Stomach (tissue), 9 donors: Measurements from ENCODE around the gene TMEM135. TPM values are rescaled to one million over a fixed set of nuclear protein-coding genes. Genes with fewer than 3 reads are reported as not detected.
"Not testable (repeated sequence)": the region's sequence is repeated elsewhere in the genome, so short reads cannot be mapped to it uniquely, and the experiment has no call there.

Experiments
- DNase-seq, 2 donors: peaks; one replicate each; pipeline versions ENCODE4 v3.0.0 to v3.0.0-alpha.2; 2013 to 2019
- H3K27ac ChIP-seq, 5 donors: fragments of 200-600 bp in 4 of 5; sonication (generic) in 4 of 5; one replicate each; pipeline ENCODE4 v1.5.1; 2013 to 2019; ENCODE audit warnings: mild to moderate bottlenecking in 1 of 5, moderate library complexity in 1 of 5
- H3K27me3 ChIP-seq, 3 donors: fragments of 200-600 bp; sonication (generic); one replicate each; pipeline ENCODE4 v1.5.1; 2017 to 2019; ENCODE audit warnings: mixed run types in 1 of 3
- H3K36me3 ChIP-seq, 4 donors: fragments of 200-600 bp; sonication (generic); 1 replicate in 3 of 4; 2 replicates in 1 of 4; pipeline ENCODE4 v1.5.1; 2016 to 2019
- H3K4me1 ChIP-seq, 4 donors: fragments of 200-600 bp; sonication (generic); one replicate each; pipeline ENCODE4 v1.5.1; 2016 to 2019
- H3K4me3 ChIP-seq, 4 donors: fragments of 200-600 bp; sonication (generic) in 3 of 4; one replicate each; pipeline ENCODE4 v1.5.1; 2016 to 2019; ENCODE audit warnings: mild to moderate bottlenecking in 1 of 4
- H3K9me3 ChIP-seq, 4 donors: fragments of 200-600 bp; sonication (generic); one replicate each; pipeline ENCODE4 v1.5.1; 2016 to 2019
- EP300 ChIP-seq: sonication (generic); formaldehyde crosslinking; IDR thresholded peaks from one replicate; pipeline ENCODE4 v1.6.1; 2017; ENCODE audit warnings: antibody characterized with exemption
- POLR2A ChIP-seq, 4 donors: fragments of 450-650 bp; IDR thresholded peaks; one replicate each; pipeline ENCODE4 v1.6.1; 2016; ENCODE audit warnings: antibody characterized with exemption in 4 of 4, control low read depth in 2 of 4, mild to moderate bottlenecking in 1 of 4, moderate library complexity in 1 of 4
- POLR2AphosphoS5 ChIP-seq, 3 donors: sonication (generic); formaldehyde crosslinking; IDR thresholded peaks; one replicate each; pipeline ENCODE4 v1.6.1; 2016; ENCODE audit warnings: antibody characterized with exemption in 3 of 3
- WGBS, 5 donors: extraction: QIAGEN DNeasy Blood & Tissue Kit in 3 of 5; methylation state at CpG; one replicate each; pipeline versions ENCODE4 v1.1.5 to v1.1.7; 2013 to 2018; 5-methylcytosine and 5-hydroxymethylcytosine counted together
- intact Hi-C: fragments of 100-400 bp; cut with DNase I; formaldehyde crosslinking; loops from one replicate; pipeline ENCODE4 v1.15.1; 2023; ENCODE audit warnings: low total_unique reads
- polyA plus RNA-seq, 3 donors: library from polyadenylated mRNA; stranded (reverse); fragments of 200-250 nt; gene quantifications; one replicate each; pipeline ENCODE4 v1.2.3, GENCODE V29; 2013
- total RNA-seq, 5 donors: library from RNA; depleted of rRNA; stranded (reverse); fragments of >200 nt; gene quantifications; one replicate each; pipeline versions ENCODE4 v1.1.0 to v1.2.3, GENCODE V29; 2014 to 2016
- TF ChIP-seq, protein P1 (sequence below), 7 experiments: fragments of 450-650 bp in 4 of 7; fragments of 200-600 bp in 3 of 7; sonication (generic) in 3 of 7; IDR thresholded peaks; one replicate each; pipeline ENCODE4 v1.5.1; 2016 to 2019; ENCODE audit warnings: antibody characterized with exemption in 7 of 7, control low read depth in 2 of 7, mild to moderate bottlenecking in 1 of 7
- donor health status: healthy with polysubstance abuse.
- donor health status: Bipolar disorder and iron deficiency.
- donor health status: healthy.

The TMEM135 gene
- total and polyA plus RNA-seq, 8 donors = 0.58 to 202 (median 3.9) TPM

DNA sequence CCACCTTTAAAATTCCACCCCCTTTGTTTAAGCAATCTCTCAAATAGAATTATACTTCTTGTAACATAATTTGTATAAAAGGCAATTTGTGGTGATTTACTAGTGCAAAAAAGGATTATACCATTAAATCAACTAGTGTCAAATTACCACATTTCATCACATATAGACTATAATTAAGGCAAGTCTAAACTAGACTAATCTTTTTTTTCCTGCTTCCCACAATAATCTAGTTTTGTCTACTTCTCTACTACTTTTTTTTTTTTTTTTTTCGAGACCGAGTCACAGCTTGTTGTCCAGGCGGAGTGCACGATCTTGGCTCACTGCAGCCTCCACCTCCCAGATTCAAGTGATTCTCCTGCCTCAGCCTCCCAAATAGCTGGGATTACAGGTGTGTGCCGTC, 46.4 kb upstream of the TMEM135 start:
- Histone ChIP-seq H3K27ac (no peak overlapping the region), H3K4me3 (no peak overlapping the region), H3K27me3 (no peaks in the 10 kb centered on the region), H3K36me3 (no peaks in the 10 kb centered on the region), H3K9me3 (no peaks in the 10 kb centered on the region), H3K4me1 (peaks cover 0 to 11% (median 0%) of the 10 kb centered on the region in 4 donors)
- 86 to 98% (median 95%) methylated on average over 5 of the region's 5 CpGs for WGBS, 5 donors
- no peak for DNase-seq
- TF ChIP-seq POLR2A (IDR thresholded peaks at IDR 0.05) = no peak
- TF ChIP-seq EP300 = no peak
- TF ChIP-seq POLR2AphosphoS5 (IDR thresholded peaks at IDR 0.05) = no peak
- TF ChIP-seq, protein P1, sequence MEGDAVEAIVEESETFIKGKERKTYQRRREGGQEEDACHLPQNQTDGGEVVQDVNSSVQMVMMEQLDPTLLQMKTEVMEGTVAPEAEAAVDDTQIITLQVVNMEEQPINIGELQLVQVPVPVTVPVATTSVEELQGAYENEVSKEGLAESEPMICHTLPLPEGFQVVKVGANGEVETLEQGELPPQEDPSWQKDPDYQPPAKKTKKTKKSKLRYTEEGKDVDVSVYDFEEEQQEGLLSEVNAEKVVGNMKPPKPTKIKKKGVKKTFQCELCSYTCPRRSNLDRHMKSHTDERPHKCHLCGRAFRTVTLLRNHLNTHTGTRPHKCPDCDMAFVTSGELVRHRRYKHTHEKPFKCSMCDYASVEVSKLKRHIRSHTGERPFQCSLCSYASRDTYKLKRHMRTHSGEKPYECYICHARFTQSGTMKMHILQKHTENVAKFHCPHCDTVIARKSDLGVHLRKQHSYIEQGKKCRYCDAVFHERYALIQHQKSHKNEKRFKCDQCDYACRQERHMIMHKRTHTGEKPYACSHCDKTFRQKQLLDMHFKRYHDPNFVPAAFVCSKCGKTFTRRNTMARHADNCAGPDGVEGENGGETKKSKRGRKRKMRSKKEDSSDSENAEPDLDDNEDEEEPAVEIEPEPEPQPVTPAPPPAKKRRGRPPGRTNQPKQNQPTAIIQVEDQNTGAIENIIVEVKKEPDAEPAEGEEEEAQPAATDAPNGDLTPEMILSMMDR (IDR thresholded peaks at IDR 0.05) = no peak
- intact Hi-C loops = no loop called here

DNA sequence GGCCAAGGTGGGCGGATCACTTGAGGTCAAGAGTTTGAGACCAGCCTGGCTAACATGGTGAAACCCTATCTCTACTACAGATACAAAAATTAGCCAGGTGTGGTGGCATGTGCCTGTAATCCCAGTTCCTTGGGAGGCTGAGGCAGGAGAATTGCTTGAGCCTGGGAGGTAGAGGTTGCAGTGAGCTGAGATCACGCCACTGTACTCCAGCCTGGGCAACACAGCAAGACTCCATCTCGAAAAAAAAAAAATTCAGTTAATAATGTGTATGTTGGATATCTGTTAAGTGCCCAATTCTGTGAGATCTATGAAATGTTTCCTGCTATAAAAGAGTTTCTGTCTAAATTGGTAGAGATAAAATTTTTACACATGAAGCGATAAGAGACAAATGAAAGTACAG, 45.4 kb upstream of the TMEM135 start:
- H3K4me3 ChIP-seq, DNase-seq, H3K36me3 ChIP-seq, H3K27ac ChIP-seq, H3K9me3 ChIP-seq, H3K27me3 ChIP-seq, intact Hi-C loops: not testable (repeated sequence)
- H3K4me1 ChIP-seq = peaks cover 0 to 11% (median 0%) of the 10 kb centered on the region in 4 donors
- WGBS, 5 donors = 88 to 98% (median 94%) methylated on average over 4 of the region's 4 CpGs

DNA sequence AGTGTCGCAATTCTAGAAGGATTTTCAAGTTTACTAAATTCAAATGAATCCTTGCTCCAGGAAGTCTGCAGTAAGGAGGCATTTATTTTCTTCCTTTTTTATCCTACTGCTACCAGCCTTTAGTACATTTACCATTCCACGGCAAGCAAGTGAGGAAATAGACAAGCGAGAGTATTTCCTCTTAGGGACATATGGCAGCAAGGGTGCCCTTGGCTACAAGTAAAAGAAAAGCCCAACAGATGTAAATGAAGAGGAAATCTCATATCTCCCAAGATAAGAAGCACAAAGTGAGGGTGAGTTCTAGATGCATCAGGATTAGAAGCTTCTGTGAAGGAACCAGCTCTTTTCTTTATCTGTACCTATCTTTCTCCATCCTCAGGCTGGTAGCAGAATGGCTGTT, 44.7 kb upstream of the TMEM135 start:
- TF ChIP-seq POLR2AphosphoS5 (IDR thresholded peaks at IDR 0.05) (no peak), POLR2A (IDR thresholded peaks at IDR 0.05) (no peak), EP300 (no peak)
- TF ChIP-seq, protein P1 (IDR thresholded peaks at IDR 0.05) = no peak
- Histone ChIP-seq H3K9me3 (no peaks in the 10 kb centered on the region), H3K4me1 (peaks cover 0 to 11% (median 0%) of the 10 kb centered on the region in 4 donors), H3K4me3 (no peak overlapping the region), H3K36me3 (no peaks in the 10 kb centered on the region), H3K27me3 (no peaks in the 10 kb centered on the region), H3K27ac (no peak overlapping the region)
- intact Hi-C loops = no loop called here
- no peak for DNase-seq
- 68 to 85% (median 82%) methylated on average over 3 of the region's 3 CpGs for WGBS, 5 donors

DNA sequence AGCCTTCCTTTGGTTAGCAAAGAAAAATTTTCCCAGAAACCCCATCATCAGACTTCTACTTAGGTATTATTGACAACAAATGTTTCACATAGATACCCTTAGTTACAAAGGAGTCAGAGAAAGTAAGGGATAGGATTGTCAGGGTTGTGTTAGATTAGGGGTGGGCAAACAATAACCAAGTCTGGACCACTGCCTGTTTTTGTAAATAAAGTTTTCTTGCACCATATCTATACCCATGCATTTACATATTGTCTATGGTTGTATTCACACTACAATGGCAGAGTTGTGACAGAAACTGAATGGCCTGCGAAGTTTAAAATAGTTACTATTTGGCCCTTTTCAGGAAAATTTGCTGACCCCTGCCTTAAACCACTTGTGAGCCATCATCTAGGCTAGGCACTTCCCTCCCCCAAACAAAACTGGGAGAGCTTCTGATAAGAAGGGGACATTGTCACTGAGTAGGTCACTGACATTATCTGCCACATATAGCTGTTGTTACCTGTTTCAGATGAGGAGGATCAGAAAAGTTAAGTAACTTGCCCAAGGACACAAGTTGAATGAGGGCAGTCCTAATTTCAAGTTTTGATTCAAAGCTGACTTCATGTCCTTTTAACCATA, 40.7 kb upstream of the TMEM135 start:
- H3K27me3 ChIP-seq = no peaks in the 10 kb centered on the region
- no peak overlapping the region for H3K4me3 ChIP-seq
- intact Hi-C loops = no loop called here
- H3K36me3 ChIP-seq = no peaks in the 10 kb centered on the region
- TF ChIP-seq POLR2A (IDR thresholded peaks at IDR 0.05) (no peak), POLR2AphosphoS5 (IDR thresholded peaks at IDR 0.05) (no peak), EP300 (no peak)
- TF ChIP-seq, protein P1 (IDR thresholded peaks at IDR 0.05) = no peak
- H3K4me1 ChIP-seq = peaks cover 0 to 8% (median 4%) of the 10 kb centered on the region in 4 donors
- WGBS, 5 donors = 96 to 100% (median 100%) methylated on average over 1 of the region's 1 CpG
- DNase-seq = no peak
- no peaks in the 10 kb centered on the region for H3K9me3 ChIP-seq
- no peak overlapping the region for H3K27ac ChIP-seq

DNA sequence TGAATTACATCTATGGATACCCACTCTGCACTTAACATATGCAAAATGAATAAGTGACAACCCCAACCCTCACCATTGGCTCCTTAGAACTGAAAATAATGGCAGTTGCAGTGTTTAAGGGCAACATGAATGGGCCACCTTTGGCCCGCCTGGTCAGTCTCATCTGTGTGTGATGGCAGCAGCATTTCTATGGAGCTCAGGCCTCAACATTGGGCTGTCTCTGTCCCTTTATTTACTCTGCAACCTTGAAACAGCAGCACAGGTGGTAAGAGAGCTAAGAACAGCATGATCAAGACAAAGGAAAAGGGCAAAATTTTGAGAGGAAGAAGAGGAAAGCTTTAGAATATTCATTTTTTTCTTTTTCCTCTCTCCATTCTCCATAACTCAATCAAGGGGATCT, 38.3 kb upstream of the TMEM135 start:
- Histone ChIP-seq H3K9me3 (no peaks in the 10 kb centered on the region), H3K36me3 (no peaks in the 10 kb centered on the region), H3K27me3 (no peaks in the 10 kb centered on the region), H3K4me1 (peaks cover 0 to 8% (median 4%) of the 10 kb centered on the region in 4 donors), H3K27ac (peak overlapping the region in 2 of 5 donors; percentile 36 to 42), H3K4me3 (no peak overlapping the region)
- intact Hi-C loops = no loop called here
- no peak for TF ChIP-seq POLR2AphosphoS5 (IDR thresholded peaks at IDR 0.05)
- no peak for TF ChIP-seq EP300
- no peak for TF ChIP-seq POLR2A (IDR thresholded peaks at IDR 0.05)
- TF ChIP-seq, protein P1 (IDR thresholded peaks at IDR 0.05) = no peak
- DNase-seq = no peak
- 88 to 100% (median 97%) methylated on average over 1 of the region's 1 CpG for WGBS, 5 donors
